PFSK-1 (cell line): ENCODE data around the gene FKBP2.

Source experiments
- FOXP2 ChIP-seq: optimal IDR thresholded peaks from 2 replicates; pipeline ENCODE3; 2011; ENCODE audit warnings: borderline replicate concordance, control low read depth, inconsistent platforms; ENCODE audit not compliant: insufficient read depth; ENCODE audit errors: extremely low read length, extremely low read depth
- POLR2AphosphoS5 ChIP-seq: IDR thresholded peaks from 2 replicates; pipeline ENCODE4 v1.6.1; 2012; ENCODE audit warnings: low read depth, mild to moderate bottlenecking, control low read depth, low read length, moderate library complexity
- SIN3A ChIP-seq: IDR thresholded peaks from 2 replicates; pipeline ENCODE4 v1.6.1; 2012; ENCODE audit warnings: mild to moderate bottlenecking, low read length, moderate library complexity, borderline replicate concordance; ENCODE audit not compliant: insufficient read depth
- TAF1 ChIP-seq: IDR thresholded peaks from 2 replicates; pipeline ENCODE4 v1.6.1; 2012; ENCODE audit warnings: low read length, control low read depth, borderline replicate concordance; ENCODE audit not compliant: insufficient read depth
- TF ChIP-seq, protein P1 (sequence below), 2 experiments: IDR thresholded peaks; 2 replicates each; pipeline versions ENCODE4 v1.6.1 to v1.8.0; 2011 to 2012; ENCODE audit warnings: low read depth in 2 of 2, low read length in 2 of 2, control low read depth in 1 of 2, inconsistent platforms in 1 of 2, mild to moderate bottlenecking in 1 of 2, moderate library complexity in 1 of 2; ENCODE audit not compliant: insufficient read depth in 1 of 2

FKBP2 gene

DNA sequence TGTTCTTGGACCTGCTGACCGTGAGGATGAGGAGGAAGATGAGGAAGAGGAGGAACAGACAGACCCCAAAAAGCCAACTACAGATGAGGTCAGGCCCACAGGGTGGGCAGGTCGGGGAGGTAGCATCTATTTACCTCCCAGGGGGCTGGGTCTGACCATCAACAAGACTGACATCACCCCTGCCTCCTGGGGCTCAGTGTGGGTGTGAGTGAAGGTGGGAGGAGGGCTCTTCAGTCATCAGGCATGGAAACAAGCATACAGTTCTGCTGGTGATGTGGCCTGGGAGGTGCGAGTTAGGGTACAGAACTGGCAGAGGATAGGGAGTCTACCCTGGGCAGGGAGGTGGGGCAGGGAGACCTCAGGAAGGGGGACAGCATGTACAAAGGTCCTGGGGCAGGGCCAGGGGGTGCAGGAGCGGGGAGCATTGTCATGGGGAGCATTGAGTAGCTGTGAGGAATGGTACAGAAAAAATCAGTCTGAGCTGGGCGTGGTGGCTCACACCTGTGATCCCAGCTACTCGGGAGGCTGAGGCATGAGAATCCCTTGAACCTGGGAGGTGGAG, 19.3 kb downstream of the FKBP2 start:
- TF ChIP-seq POLR2AphosphoS5 (no peak), FOXP2 (no peak)

DNA sequence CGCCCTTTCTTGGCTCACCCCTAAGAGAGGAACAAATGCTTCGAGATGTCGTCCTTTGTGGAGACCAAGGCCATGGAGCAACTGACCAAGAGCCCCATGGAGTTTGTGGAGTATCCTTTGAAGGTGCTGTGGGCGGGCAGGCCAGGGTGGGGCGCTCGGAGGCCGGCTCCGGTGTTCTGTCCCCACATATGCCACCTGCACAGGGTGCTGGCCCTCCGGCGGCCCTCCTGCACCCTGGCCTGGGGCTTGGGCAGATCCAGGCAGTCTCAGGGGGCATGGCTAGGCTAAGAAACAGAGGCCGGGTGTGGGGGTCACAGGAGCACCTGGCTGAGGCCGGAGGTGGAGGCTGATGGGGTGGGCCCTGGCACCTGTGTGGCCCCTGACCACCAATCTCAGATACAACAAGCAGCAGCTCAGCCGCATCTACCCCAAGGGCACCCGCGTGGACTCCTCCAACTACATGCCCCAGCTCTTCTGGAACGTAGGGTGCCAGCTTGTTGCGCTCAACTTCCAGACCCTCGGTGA, 20.7 kb downstream of the FKBP2 start:
- TF ChIP-seq POLR2AphosphoS5: no peak
- no peak for TF ChIP-seq TAF1
- TF ChIP-seq SIN3A: no peak
- no peak for TF ChIP-seq FOXP2
- TF ChIP-seq, protein P1, sequence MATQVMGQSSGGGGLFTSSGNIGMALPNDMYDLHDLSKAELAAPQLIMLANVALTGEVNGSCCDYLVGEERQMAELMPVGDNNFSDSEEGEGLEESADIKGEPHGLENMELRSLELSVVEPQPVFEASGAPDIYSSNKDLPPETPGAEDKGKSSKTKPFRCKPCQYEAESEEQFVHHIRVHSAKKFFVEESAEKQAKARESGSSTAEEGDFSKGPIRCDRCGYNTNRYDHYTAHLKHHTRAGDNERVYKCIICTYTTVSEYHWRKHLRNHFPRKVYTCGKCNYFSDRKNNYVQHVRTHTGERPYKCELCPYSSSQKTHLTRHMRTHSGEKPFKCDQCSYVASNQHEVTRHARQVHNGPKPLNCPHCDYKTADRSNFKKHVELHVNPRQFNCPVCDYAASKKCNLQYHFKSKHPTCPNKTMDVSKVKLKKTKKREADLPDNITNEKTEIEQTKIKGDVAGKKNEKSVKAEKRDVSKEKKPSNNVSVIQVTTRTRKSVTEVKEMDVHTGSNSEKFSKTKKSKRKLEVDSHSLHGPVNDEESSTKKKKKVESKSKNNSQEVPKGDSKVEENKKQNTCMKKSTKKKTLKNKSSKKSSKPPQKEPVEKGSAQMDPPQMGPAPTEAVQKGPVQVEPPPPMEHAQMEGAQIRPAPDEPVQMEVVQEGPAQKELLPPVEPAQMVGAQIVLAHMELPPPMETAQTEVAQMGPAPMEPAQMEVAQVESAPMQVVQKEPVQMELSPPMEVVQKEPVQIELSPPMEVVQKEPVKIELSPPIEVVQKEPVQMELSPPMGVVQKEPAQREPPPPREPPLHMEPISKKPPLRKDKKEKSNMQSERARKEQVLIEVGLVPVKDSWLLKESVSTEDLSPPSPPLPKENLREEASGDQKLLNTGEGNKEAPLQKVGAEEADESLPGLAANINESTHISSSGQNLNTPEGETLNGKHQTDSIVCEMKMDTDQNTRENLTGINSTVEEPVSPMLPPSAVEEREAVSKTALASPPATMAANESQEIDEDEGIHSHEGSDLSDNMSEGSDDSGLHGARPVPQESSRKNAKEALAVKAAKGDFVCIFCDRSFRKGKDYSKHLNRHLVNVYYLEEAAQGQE (IDR thresholded peaks at IDR 0.05; ENCODE audit: insufficient read depth in 1 of 2, low read depth in 2 of 2, low read length in 2 of 2): no peak

DNA sequence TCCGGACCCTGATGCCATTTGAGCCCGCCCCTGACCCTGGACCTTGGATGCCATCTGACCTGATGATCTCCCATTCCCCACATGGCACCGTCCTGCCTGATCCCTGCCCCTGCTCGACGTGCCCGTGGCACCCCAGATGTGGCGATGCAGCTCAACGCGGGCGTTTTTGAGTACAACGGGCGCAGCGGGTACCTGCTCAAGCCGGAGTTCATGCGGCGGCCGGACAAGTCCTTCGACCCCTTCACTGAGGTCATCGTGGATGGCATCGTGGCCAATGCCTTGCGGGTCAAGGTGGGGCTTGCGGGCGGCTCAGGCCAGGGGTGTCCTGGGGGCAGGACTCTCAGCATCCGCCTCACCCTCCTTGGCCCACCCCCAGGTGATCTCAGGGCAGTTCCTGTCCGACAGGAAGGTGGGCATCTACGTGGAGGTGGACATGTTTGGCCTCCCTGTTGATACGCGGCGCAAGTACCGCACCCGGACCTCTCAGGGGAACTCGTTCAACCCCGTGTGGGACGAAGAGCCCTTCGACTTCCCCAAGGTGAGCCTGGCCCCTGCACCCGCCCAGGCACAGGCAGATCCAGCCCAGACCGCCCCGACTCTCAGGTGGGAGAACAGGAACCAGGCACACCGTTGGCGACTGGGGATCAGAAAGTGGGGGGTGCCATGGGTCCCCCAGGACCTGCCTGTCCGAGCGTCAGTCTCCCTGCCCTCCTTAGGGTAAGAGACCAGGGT, 21.5 kb downstream of the FKBP2 start:
- TF ChIP-seq POLR2AphosphoS5: no peak
- no peak for TF ChIP-seq TAF1
- TF ChIP-seq, protein P1 (IDR thresholded peaks at IDR 0.05; ENCODE audit: insufficient read depth in 1 of 2, low read depth in 2 of 2, low read length in 2 of 2): no peak
- TF ChIP-seq FOXP2: no peak
- no peak for TF ChIP-seq SIN3A

DNA sequence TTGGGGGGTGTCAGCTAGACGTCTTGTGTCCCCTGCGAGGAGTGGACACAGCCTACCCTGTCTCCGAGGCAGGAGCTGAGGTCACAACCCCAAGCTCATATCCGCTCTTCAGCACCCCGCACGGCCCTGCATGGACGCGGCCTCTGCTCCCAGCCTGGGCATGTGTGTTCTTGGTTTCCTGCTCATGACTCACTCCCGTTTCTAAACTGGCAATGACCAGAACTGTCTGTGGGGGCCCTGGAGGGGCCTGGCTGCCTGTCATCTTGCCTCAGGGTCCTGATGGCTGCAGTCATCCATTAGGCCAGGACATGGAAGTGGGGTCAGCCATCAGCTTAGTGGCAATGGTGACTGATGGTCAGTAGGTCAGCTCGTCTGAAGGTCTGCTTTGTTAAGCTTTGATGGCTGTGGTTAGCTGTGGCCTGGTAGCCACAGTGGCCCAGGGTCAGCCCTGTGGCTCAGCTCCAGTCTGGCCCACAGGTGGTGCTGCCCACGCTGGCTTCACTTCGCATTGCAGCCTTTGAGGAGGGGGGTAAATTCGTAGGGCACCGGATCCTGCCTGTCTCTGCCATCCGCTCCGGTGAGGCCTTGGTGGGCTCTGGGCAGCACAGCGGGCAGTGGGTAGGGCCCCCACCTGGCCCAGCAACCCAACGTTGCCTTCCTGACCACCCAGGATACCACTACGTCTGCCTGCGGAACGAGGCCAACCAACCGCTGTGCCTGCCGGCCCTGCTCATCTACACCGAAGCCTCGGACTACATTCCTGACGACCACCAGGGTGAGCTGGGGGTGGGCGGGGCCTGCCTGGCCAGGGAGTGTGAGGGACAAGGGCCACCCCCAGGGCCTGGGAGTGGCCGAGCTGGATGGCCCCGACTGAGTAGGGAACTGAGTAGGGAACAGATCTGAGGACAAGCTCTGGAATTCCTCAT, 22.4 kb downstream of the FKBP2 start:
- no peak for TF ChIP-seq FOXP2
- no peak for TF ChIP-seq POLR2AphosphoS5
- no peak for TF ChIP-seq TAF1
- TF ChIP-seq SIN3A: no peak
- TF ChIP-seq, protein P1 (IDR thresholded peaks at IDR 0.05; ENCODE audit: insufficient read depth in 1 of 2, low read depth in 2 of 2, low read length in 2 of 2): no peak

DNA sequence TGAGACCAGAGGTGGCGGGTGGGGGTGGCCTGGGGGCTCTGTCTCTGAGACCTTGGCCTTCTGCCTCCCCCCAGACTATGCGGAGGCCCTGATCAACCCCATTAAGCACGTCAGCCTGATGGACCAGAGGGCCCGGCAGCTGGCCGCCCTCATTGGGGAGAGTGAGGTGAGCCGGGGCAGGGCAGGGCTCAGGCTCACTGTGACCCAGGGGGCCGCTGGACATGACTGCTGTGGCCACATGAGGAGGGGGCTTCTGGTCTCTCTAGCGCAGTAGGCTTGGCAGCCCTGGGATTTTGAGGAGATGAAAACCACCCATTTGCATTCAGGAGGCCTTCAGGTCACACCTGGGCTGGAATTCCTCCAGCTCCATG, 23.0 kb downstream of the FKBP2 start:
- TF ChIP-seq, protein P1 (IDR thresholded peaks at IDR 0.05; ENCODE audit: insufficient read depth in 1 of 2, low read depth in 2 of 2, low read length in 2 of 2): no peak
- TF ChIP-seq FOXP2: no peak
- no peak for TF ChIP-seq POLR2AphosphoS5
- no peak for TF ChIP-seq TAF1
- no peak for TF ChIP-seq SIN3A
